Endothelial cell of umbilical vein (primary cell): Measurements from ENCODE around the gene ZNF775. TPM values are rescaled to one million over a fixed set of nuclear protein-coding genes. Genes with fewer than 3 reads are reported as not detected.

Source experiments
- BruUV-seq: library from RNA; stranded (reverse); fragments of 400-500 nt; replicated peaks from 2 replicates; lab custom pipeline; 2021; lab: Mats Ljungman, UMichigan
- CTCF ChIA-PET: fragments of 300-600, 350-600 bp; sonication (Branson Sonifier 250); formaldehyde crosslinking; loops from one replicate; lab custom pipeline; 2021; ENCODE audit warnings: antibody characterized with exemption, inconsistent platforms; lab: Charles Lee
- POLR2A ChIA-PET: fragments of 300-600, 350-600 bp; sonication (Branson Sonifier 250); formaldehyde crosslinking; loops from one replicate; lab custom pipeline; 2021; ENCODE audit warnings: antibody characterized with exemption, inconsistent platforms; lab: Charles Lee
- DNase-seq: peaks from one replicate; pipeline ENCODE4 v3.0.0-alpha.2; 2011; ENCODE audit warnings: low read depth, low spot score
- FAIRE-seq: peaks from 2 replicates; lab custom pipeline; 2011; peaks lifted over from hg19 to GRCh38; lab: Jason Lieb, UNC
- H2AFZ ChIP-seq: 2 replicates; pipeline ENCODE4 v1.6.0; 2012; ENCODE audit warnings: low read depth, low read length, control low read depth, inconsistent platforms
- H3K27ac ChIP-seq: 2 replicates; pipeline ENCODE4 v1.5.1; 2011; ENCODE audit warnings: low read depth, mild to moderate bottlenecking, control low read depth, low read length, moderate library complexity; ENCODE audit not compliant: insufficient read depth
- H3K27me3 ChIP-seq, 2 experiments: 2 replicates each; pipeline versions ENCODE4 v1.6.0 to v1.6.1; 2011; ENCODE audit warnings: low read length in 2 of 2, mixed read lengths in 1 of 2; ENCODE audit not compliant: control insufficient read depth in 2 of 2, insufficient read depth in 2 of 2
- H3K36me3 ChIP-seq, 2 experiments: 2 replicates in 1 of 2; 3 replicates in 1 of 2; pipeline ENCODE4 v1.5.1; 2011; ENCODE audit warnings: low read length in 2 of 2, mild to moderate bottlenecking in 1 of 2, moderate library complexity in 1 of 2; ENCODE audit not compliant: control insufficient read depth in 2 of 2, insufficient read depth in 2 of 2; ENCODE audit errors: extremely low read depth in 1 of 2
- H3K4me1 ChIP-seq: 3 replicates; pipeline ENCODE4 v1.5.1; 2011; ENCODE audit warnings: mild to moderate bottlenecking, low read length; ENCODE audit not compliant: control insufficient read depth, insufficient read depth; ENCODE audit errors: extremely low read depth
- H3K4me2 ChIP-seq: 2 replicates; pipeline ENCODE4 v1.6.1; 2011; ENCODE audit warnings: low read length, control low read depth, mixed read lengths; ENCODE audit not compliant: insufficient read depth
- H3K4me3 ChIP-seq, 3 experiments: fragments of 200-600 bp in 1 of 3; sonication (generic), shearing (Covaris generic) in 1 of 3; replicated peaks in 1 of 3; 2 replicates each; pipeline ENCODE4 v1.5.1; 2011 to 2016; ENCODE audit warnings: control low read depth in 3 of 3, low read length in 3 of 3, mild to moderate bottlenecking in 2 of 3, inconsistent platforms in 1 of 3, low read depth in 1 of 3, moderate library complexity in 1 of 3; ENCODE audit not compliant: insufficient read depth in 1 of 3
- H3K79me2 ChIP-seq: 2 replicates; pipeline ENCODE4 v1.6.0; 2012; ENCODE audit warnings: low read length, inconsistent platforms; ENCODE audit not compliant: control insufficient read depth, insufficient read depth
- H3K9ac ChIP-seq: replicated peaks from 2 replicates; pipeline ENCODE3; 2011; ENCODE audit warnings: low read length, control low read depth; ENCODE audit not compliant: insufficient read depth; ENCODE audit errors: extremely low read depth
- H3K9me1 ChIP-seq: replicated peaks from 3 replicates; pipeline ENCODE4 v1.6.0; 2011; ENCODE audit warnings: mild to moderate bottlenecking, low read length; ENCODE audit not compliant: control insufficient read depth, insufficient read depth; ENCODE audit errors: extremely low read depth
- H3K9me3 ChIP-seq: replicated peaks from 2 replicates; pipeline ENCODE4 v1.5.1; 2012; ENCODE audit warnings: low read length, inconsistent platforms; ENCODE audit not compliant: control insufficient read depth, insufficient read depth
- H4K20me1 ChIP-seq: replicated peaks from 2 replicates; pipeline ENCODE3; 2011; ENCODE audit warnings: mild to moderate bottlenecking, low read length; ENCODE audit not compliant: control insufficient read depth, insufficient read depth; ENCODE audit errors: extremely low read depth
- EZH2 ChIP-seq: IDR thresholded peaks from 2 replicates; pipeline ENCODE4 v1.6.1; 2012; ENCODE audit warnings: borderline replicate concordance, low read depth, mild to moderate bottlenecking, moderate library complexity, low read length, inconsistent platforms; ENCODE audit not compliant: severe bottlenecking
- FOS ChIP-seq: IDR thresholded peaks from 2 replicates; pipeline ENCODE4 v1.6.1; 2011; ENCODE audit warnings: mild to moderate bottlenecking, low read length, moderate library complexity, borderline replicate concordance; ENCODE audit not compliant: insufficient read depth
- GATA2 ChIP-seq: IDR thresholded peaks from 2 replicates; pipeline ENCODE4 v1.7.0; 2011; ENCODE audit warnings: low read depth, mild to moderate bottlenecking, moderate library complexity, mixed read lengths, low read length; ENCODE audit not compliant: insufficient read length, insufficient read depth
- JUN ChIP-seq: IDR thresholded peaks from 2 replicates; pipeline ENCODE4 v1.6.1; 2011; ENCODE audit warnings: borderline replicate concordance, low read depth; ENCODE audit not compliant: insufficient read length, insufficient read depth
- MAX ChIP-seq: IDR thresholded peaks from 2 replicates; pipeline ENCODE4 v1.6.1; 2011; ENCODE audit not compliant: insufficient read depth, insufficient read length
- MYC ChIP-seq: IDR thresholded peaks from one replicate; pipeline ENCODE4 v1.6.1; 2011; ENCODE audit warnings: mild to moderate bottlenecking, low read depth, low read length
- POLR2A ChIP-seq: IDR thresholded peaks from 2 replicates; pipeline ENCODE4 v1.6.1; 2012; ENCODE audit warnings: low read depth, mild to moderate bottlenecking, control low read depth, low read length
- POLR2AphosphoS5 ChIP-seq: IDR thresholded peaks from 2 replicates; pipeline ENCODE4 v1.6.1; 2012; ENCODE audit warnings: low read depth, mild to moderate bottlenecking, control low read depth, low read length, moderate library complexity; ENCODE audit not compliant: insufficient read depth
- dilution Hi-C: fragments of 300-500 bp; cut with MboI; formaldehyde crosslinking; loops from one replicate; pipeline ENCODE4 v1.15.0; 2019; ENCODE audit warnings: low sequenced_read_pairs; ENCODE audit not compliant: extremely low pct_ligation_motif_present
- intact Hi-C: fragments of 100-400 bp; cut with micrococcal nuclease; formaldehyde crosslinking; loops from one replicate; pipeline ENCODE4 v1.10.0; 2022
- polyA plus RNA-seq, 4 experiments: library from polyadenylated mRNA; depleted of rRNA in 3 of 4; stranded (reverse) in 3 of 4; unstranded in 1 of 4; fragments of >200 nt; gene quantifications; 2 replicates each; pipeline versions ENCODE4 v1.2.1 to v1.2.3, GENCODE V29; 2011 to 2012; ENCODE audit warnings: missing spikeins in 1 of 4
- total RNA-seq: library from RNA; stranded (reverse); gene quantifications from 2 replicates; pipeline ENCODE4 v1.2.3, GENCODE V29; 2021
- TF ChIP-seq, protein P1 (sequence below), 2 donors: IDR thresholded peaks; 1 replicate in 1 of 2; 2 replicates in 1 of 2; pipeline ENCODE4 v1.5.1; 2011; ENCODE audit warnings: low read length in 2 of 2, mild to moderate bottlenecking in 2 of 2, moderate library complexity in 2 of 2, control low read depth in 1 of 2, inconsistent platforms in 1 of 2, low read depth in 1 of 2; ENCODE audit not compliant: insufficient read depth in 1 of 2; ENCODE audit errors: extremely low read depth in 1 of 2

ZNF775 gene
- total and polyA plus RNA-seq, 2 donors (not counting 3 experiments of a cell fraction or from before 2014, with no cell fraction given): 5.8 to 8.3 TPM

- intact Hi-C loops (no loop called here), dilution Hi-C loops (no loop called here)
- no peak overlapping the region for H3K4me3 ChIP-seq
- no peak overlapping the region for H3K4me2 ChIP-seq
- ChIA-PET POLR2A (no interaction called here), CTCF (no interaction called here)
- H3K4me1 ChIP-seq: no peaks in the 10 kb centered on the region
- FAIRE-seq (no peak), DNase-seq (no peak)
- no TSS peak for BruUV-seq
- H3K79me2 ChIP-seq: no peaks in the 10 kb centered on the region
- no peak overlapping the region for H2AFZ ChIP-seq
- no peaks in the 10 kb centered on the region for H3K36me3 ChIP-seq
- no peaks in the 10 kb centered on the region for H3K27me3 ChIP-seq
- H3K27ac ChIP-seq: no peak overlapping the region
- no peak overlapping the region for H3K9ac ChIP-seq
- H3K9me1 ChIP-seq: no peaks in the 10 kb centered on the region
- H3K9me3 ChIP-seq: no peaks in the 10 kb centered on the region
- TF ChIP-seq POLR2A (no peak), JUN (no peak), MYC (no peak), MAX (no peak), GATA2 (no peak), FOS (no peak), EZH2 (no peak), POLR2AphosphoS5 (no peak)
- TF ChIP-seq, protein P1, sequence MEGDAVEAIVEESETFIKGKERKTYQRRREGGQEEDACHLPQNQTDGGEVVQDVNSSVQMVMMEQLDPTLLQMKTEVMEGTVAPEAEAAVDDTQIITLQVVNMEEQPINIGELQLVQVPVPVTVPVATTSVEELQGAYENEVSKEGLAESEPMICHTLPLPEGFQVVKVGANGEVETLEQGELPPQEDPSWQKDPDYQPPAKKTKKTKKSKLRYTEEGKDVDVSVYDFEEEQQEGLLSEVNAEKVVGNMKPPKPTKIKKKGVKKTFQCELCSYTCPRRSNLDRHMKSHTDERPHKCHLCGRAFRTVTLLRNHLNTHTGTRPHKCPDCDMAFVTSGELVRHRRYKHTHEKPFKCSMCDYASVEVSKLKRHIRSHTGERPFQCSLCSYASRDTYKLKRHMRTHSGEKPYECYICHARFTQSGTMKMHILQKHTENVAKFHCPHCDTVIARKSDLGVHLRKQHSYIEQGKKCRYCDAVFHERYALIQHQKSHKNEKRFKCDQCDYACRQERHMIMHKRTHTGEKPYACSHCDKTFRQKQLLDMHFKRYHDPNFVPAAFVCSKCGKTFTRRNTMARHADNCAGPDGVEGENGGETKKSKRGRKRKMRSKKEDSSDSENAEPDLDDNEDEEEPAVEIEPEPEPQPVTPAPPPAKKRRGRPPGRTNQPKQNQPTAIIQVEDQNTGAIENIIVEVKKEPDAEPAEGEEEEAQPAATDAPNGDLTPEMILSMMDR (IDR thresholded peaks at IDR 0.05; ENCODE audit: extremely low read depth in 1 of 2, insufficient read depth in 1 of 2, low read depth in 1 of 2, low read length in 2 of 2): no peak
- no peaks in the 10 kb centered on the region for H4K20me1 ChIP-seq
Observed at GRCh38 chr7:150412016-150412415, 32.9 kb downstream of the ZNF775 start.
